NCI-H774 (cell line): Measurements from ENCODE around the gene HSP90B1.
A peak's percentile ranks its signal among the peaks of the same experiment; 100 is the strongest.

ENCODE experiments used
- DNase-seq: peaks from one replicate; lab custom pipeline; 2025; lab: John Stamatoyannopoulos, UW

Gene HSP90B1

GRCh38 chr12:103929784-103930033 lies 501 bp upstream of the HSP90B1 start:
- peak; percentile 96 for DNase-seq

- DNase-seq, result no peak
These were observed 851 bp downstream of the HSP90B1 start for GRCh38 chr12:103930787-103931735.

GRCh38 chr12:103933237-103933636 lies 3.0 kb downstream of the HSP90B1 start:
- no peak for DNase-seq

- DNase-seq, result no peak
These were observed 6.5 kb downstream of the HSP90B1 start for GRCh38 chr12:103936679-103937078.

GRCh38 chr12:103944964-103945363 lies 14.8 kb downstream of the HSP90B1 start:
- no peak for DNase-seq

GRCh38 chr12:103947871-103948555 lies 17.8 kb downstream of the HSP90B1 start:
- DNase-seq, result no peak

- no peak for DNase-seq
These were observed 18.7 kb downstream of the HSP90B1 start for GRCh38 chr12:103948746-103949406.

- DNase-seq, result no peak
These were observed 22.3 kb downstream of the HSP90B1 start for GRCh38 chr12:103952497-103952896.

- DNase-seq, result no peak
These were observed 25.8 kb downstream of the HSP90B1 start for GRCh38 chr12:103955811-103956508.

GRCh38 chr12:103956509-103957027 lies 26.4 kb downstream of the HSP90B1 start:
- DNase-seq, result peak; percentile 51

- no peak for DNase-seq
These were observed 27.7 kb downstream of the HSP90B1 start for GRCh38 chr12:103957865-103958388.

- DNase-seq, result no peak
These were observed 28.4 kb downstream of the HSP90B1 start for GRCh38 chr12:103958621-103959020.

GRCh38 chr12:103960616-103961227 lies 30.5 kb downstream of the HSP90B1 start:
- no peak for DNase-seq

- no peak for DNase-seq
These were observed 32.3 kb downstream of the HSP90B1 start for GRCh38 chr12:103962493-103962892.

GRCh38 chr12:103964805-103965204 lies 34.6 kb downstream of the HSP90B1 start:
- DNase-seq, result no peak

- no peak for DNase-seq
These were observed 35.0 kb downstream of the HSP90B1 start for GRCh38 chr12:103965255-103965589.

- peak; percentile 99 for DNase-seq
These were observed 35.6 kb downstream of the HSP90B1 start, which contains the start of gene TDG for GRCh38 chr12:103965590-103966504. TSS of gene TDG (plus strand) at chr12:103965872. CDS start at chr12:103966038, 166 bp downstream.

- no peak for DNase-seq
These were observed 36.5 kb downstream of the HSP90B1 start for GRCh38 chr12:103966736-103967135.

- no peak for DNase-seq
These were observed 39.2 kb downstream of the HSP90B1 start for GRCh38 chr12:103969391-103969790.

- DNase-seq, result no peak
These were observed 43.7 kb downstream of the HSP90B1 start for GRCh38 chr12:103973909-103974308.
